Epithelial cell of esophagus (primary cell): ENCODE data around the gene STK38L.

Experiments
- DNase-seq: peaks from one replicate; pipeline ENCODE4 v3.0.0; 2010; ENCODE audit warnings: low read depth
- H3K4me3 ChIP-seq: 2 replicates; pipeline ENCODE4 v1.5.1; 2011; ENCODE audit warnings: mild to moderate bottlenecking, low read length, control low read depth
- CTCF ChIP-seq: IDR thresholded peaks from 2 replicates; pipeline ENCODE4 v1.5.1; 2011; ENCODE audit warnings: low read depth, mild to moderate bottlenecking, low read length, control low read depth, inconsistent platforms; ENCODE audit not compliant: insufficient read depth; ENCODE audit errors: missing control alignments

STK38L gene

GRCh38 chr12:27243804-27244688 lies at the start of gene STK38L:
TSS of gene STK38L (plus strand) at chr12:27244286. CDS start at chr12:27297721, 53,435 bp downstream.
- peak; percentile 97 for DNase-seq
- H3K4me3 ChIP-seq: peak within 1 kb of the TSS; percentile 89
- peak; percentile 12 for TF ChIP-seq CTCF

- no peak for TF ChIP-seq CTCF
- no peak overlapping the region for H3K4me3 ChIP-seq
Observed at GRCh38 chr12:27194644-27195043, 49.4 kb upstream of the STK38L start.

GRCh38 chr12:27198036-27198435 lies 46.0 kb upstream of the STK38L start:
- DNase-seq: no peak
- H3K4me3 ChIP-seq: no peak overlapping the region
- TF ChIP-seq CTCF: no peak

More at GRCh38 chr12:27194644-27195043, 49.4 kb upstream of the STK38L start:
- DNase-seq: no peak

- DNase-seq: no peak
- no peak for TF ChIP-seq CTCF
- no peak overlapping the region for H3K4me3 ChIP-seq
Observed at GRCh38 chr12:27199638-27200300, 44.3 kb upstream of the STK38L start.

- no peak for TF ChIP-seq CTCF
- no peak overlapping the region for H3K4me3 ChIP-seq
- no peak for DNase-seq
Observed at GRCh38 chr12:27201169-27201568, 42.9 kb upstream of the STK38L start.

GRCh38 chr12:27206801-27207502 lies 37.1 kb upstream of the STK38L start:
- no peak for DNase-seq
- H3K4me3 ChIP-seq: no peak overlapping the region
- TF ChIP-seq CTCF: no peak
